HepG2 (cell line): ENCODE results near the gene TOM1L2. TPM values are rescaled to one million over a fixed set of nuclear protein-coding genes. Genes with fewer than 3 reads are reported as not detected.

ENCODE experiments used
- ATF7-NPFF ChIP-seq: sonication (generic); formaldehyde crosslinking; IDR thresholded peaks from 2 replicates; pipeline ENCODE4 v1.8.1; 2023; ENCODE audit warnings: mild to moderate bottlenecking, low read depth, missing genetic modification reagents, moderate library complexity
- CENPT ChIP-seq: sonication (generic); formaldehyde crosslinking; IDR thresholded peaks from 2 replicates; pipeline ENCODE4 v1.8.0; 2022; ENCODE audit warnings: low read depth, mild to moderate bottlenecking, moderate library complexity, missing genetic modification reagents
- HNRNPL ChIP-seq: fragments of 200-400 bp; formaldehyde crosslinking; IDR thresholded peaks from 2 replicates; pipeline ENCODE4 v1.6.1; 2017; ENCODE audit warnings: mild to moderate bottlenecking, low read depth, low read length
- NFRKB ChIP-seq: fragments of 450-650 bp; IDR thresholded peaks from 2 replicates; pipeline ENCODE4 v1.6.1; 2017
- POLR2AphosphoS2 ChIP-seq: IDR thresholded peaks from 2 replicates; pipeline ENCODE4 v1.6.1; 2011; ENCODE audit warnings: low read depth, low read length, improper control_type of control experiment
- SATB2 ChIP-seq: sonication (generic); formaldehyde crosslinking; IDR thresholded peaks from 2 replicates; pipeline ENCODE4 v1.5.0; 2020; ENCODE audit warnings: missing genetic modification reagents
- SMAD9 ChIP-seq: sonication (generic); formaldehyde crosslinking; IDR thresholded peaks from 2 replicates; pipeline ENCODE4 v1.5.1; 2020; ENCODE audit warnings: mild to moderate bottlenecking, missing genetic modification reagents
- SNAI1 ChIP-seq: sonication (generic); formaldehyde crosslinking; IDR thresholded peaks from 2 replicates; pipeline ENCODE4 v1.5.0; 2020; ENCODE audit warnings: mild to moderate bottlenecking, missing genetic modification reagents, borderline replicate concordance
- THYN1 ChIP-seq: sonication (generic); formaldehyde crosslinking; IDR thresholded peaks from 2 replicates; pipeline ENCODE4 v1.8.1; 2023; ENCODE audit warnings: low read depth, mild to moderate bottlenecking, moderate library complexity, missing genetic modification reagents, borderline replicate concordance
- TOPORS ChIP-seq: sonication (generic); formaldehyde crosslinking; IDR thresholded peaks from 2 replicates; pipeline ENCODE4 v1.8.0; 2023; ENCODE audit warnings: mild to moderate bottlenecking, missing genetic modification reagents
- TP53 ChIP-seq: sonication (generic); formaldehyde crosslinking; conservative IDR thresholded peaks from 2 replicates; pipeline ENCODE4 v1.4.0; 2020; ENCODE audit warnings: missing genetic modification reagents
- ZFP36 ChIP-seq: fragments of 150-350 bp; IDR thresholded peaks from 2 replicates; pipeline ENCODE4 v1.6.1; 2018; ENCODE audit warnings: borderline replicate concordance, low read length, low read depth; ENCODE audit not compliant: partially characterized antibody
- ZFY ChIP-seq: sonication (generic); formaldehyde crosslinking; IDR thresholded peaks from 2 replicates; pipeline ENCODE4 v1.4.0; 2020; ENCODE audit warnings: missing genetic modification reagents
- ZNF274 ChIP-seq: sonication (generic); formaldehyde crosslinking; IDR thresholded peaks from 2 replicates; pipeline ENCODE4 v1.5.1; 2020; ENCODE audit warnings: mild to moderate bottlenecking, missing genetic modification reagents
- ZNF510 ChIP-seq: sonication (generic); formaldehyde crosslinking; IDR thresholded peaks from 2 replicates; pipeline ENCODE4 v1.4.0; 2020; ENCODE audit warnings: low read depth, mild to moderate bottlenecking, missing genetic modification reagents
- polyA plus RNA-seq, 8 experiments: library from polyadenylated mRNA; depleted of rRNA in 3 of 8; stranded (reverse) in 7 of 8; unstranded in 1 of 8; fragments of >200 nt; fragmentation: Illumina TruSeq in 4 of 8; extraction: Trizol in 4 of 8; gene quantifications; 2 replicates each; pipeline versions ENCODE4 v1.2.1 to v1.2.3, GENCODE V29; 2011 to 2016; ENCODE audit warnings: low read depth in 4 of 8, missing spikeins in 1 of 8, mixed read lengths in 1 of 8; ENCODE audit not compliant: insufficient read depth in 1 of 8
- total RNA-seq, 5 experiments: library from RNA; depleted of rRNA; stranded (reverse); fragments of >200 nt; fragmentation: Illumina TruSeq; extraction: Trizol; gene quantifications; 2 replicates each; pipeline ENCODE4 v1.2.3, GENCODE V29; 2016; ENCODE audit warnings: low read depth in 1 of 5
- TF ChIP-seq, protein P1 (sequence below): sonication (generic); formaldehyde crosslinking; IDR thresholded peaks from 2 replicates; pipeline ENCODE4 v1.9.0; 2021; ENCODE audit warnings: missing genetic modification reagents, borderline replicate concordance
- TF ChIP-seq, protein P2 (sequence below): sonication (generic); formaldehyde crosslinking; IDR thresholded peaks from 2 replicates; pipeline ENCODE4 v1.4.0; 2020; ENCODE audit warnings: mild to moderate bottlenecking, missing genetic modification reagents
- TF ChIP-seq, protein P3 (sequence below): sonication (generic); formaldehyde crosslinking; IDR thresholded peaks from 2 replicates; pipeline ENCODE4 v1.5.1; 2020; ENCODE audit warnings: mild to moderate bottlenecking, missing genetic modification reagents, borderline replicate concordance
- TF ChIP-seq, protein P4 (sequence below): sonication (generic); formaldehyde crosslinking; IDR thresholded peaks from 2 replicates; pipeline ENCODE4 v1.8.0; 2022; ENCODE audit warnings: mild to moderate bottlenecking, missing genetic modification reagents; ENCODE audit not compliant: insufficient replicate concordance
- TF ChIP-seq, protein P5 (sequence below): sonication (generic); formaldehyde crosslinking; IDR thresholded peaks from 2 replicates; pipeline ENCODE4 v1.4.0; 2020; ENCODE audit warnings: missing genetic modification reagents

TOM1L2 gene
- total and polyA plus RNA-seq, 2 of the 13 experiments (the other 11 are each of a cell fraction or from before 2014, with no cell fraction given) = 4.7 to 7.4 TPM

DNA sequence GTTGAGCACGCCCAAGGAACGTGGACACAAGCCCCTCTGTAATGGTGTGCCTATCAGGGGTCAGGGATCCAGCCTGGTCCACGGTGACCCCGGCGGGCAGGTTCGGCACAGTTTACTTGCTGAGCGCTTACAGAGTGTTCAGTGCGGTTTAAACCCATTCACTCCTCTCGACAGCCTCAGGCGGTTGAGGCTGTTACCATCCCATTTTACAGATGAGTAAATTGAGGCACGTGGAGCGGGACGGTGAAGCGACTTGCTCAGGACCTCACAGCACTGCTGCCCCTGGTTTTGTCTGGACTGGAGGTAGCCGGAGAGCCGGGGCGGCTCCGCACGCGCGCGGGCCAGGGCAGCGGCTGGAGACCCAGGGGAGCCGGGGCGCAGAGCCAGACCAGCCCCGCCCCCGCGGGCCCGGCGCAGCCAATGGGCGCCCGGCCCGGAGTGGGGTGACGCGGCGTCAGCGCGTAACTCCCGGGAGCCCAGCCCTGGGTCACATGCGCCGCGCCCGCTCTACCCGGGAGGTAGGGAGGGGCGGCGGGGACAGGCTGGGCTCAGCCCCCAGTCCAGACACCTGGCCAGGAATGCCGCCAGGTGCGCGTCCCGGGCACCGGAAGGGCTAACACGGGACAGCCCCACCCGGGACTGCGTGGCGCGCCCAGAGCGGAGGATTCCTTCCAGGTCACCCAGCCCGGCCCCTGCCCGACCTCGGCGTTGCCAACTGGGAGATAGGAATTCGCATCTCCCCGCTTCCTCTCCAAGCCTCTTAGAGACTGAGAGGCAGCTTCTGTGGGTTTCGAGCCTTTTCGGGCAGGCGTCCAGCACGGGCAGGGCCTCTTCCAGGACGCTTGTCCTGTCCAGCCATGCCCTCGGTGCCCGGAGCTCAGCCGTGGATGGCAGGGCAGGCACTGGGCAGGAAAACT lies 132.2 kb downstream of the TOM1L2 start (continued):
- TF ChIP-seq, protein P1, sequence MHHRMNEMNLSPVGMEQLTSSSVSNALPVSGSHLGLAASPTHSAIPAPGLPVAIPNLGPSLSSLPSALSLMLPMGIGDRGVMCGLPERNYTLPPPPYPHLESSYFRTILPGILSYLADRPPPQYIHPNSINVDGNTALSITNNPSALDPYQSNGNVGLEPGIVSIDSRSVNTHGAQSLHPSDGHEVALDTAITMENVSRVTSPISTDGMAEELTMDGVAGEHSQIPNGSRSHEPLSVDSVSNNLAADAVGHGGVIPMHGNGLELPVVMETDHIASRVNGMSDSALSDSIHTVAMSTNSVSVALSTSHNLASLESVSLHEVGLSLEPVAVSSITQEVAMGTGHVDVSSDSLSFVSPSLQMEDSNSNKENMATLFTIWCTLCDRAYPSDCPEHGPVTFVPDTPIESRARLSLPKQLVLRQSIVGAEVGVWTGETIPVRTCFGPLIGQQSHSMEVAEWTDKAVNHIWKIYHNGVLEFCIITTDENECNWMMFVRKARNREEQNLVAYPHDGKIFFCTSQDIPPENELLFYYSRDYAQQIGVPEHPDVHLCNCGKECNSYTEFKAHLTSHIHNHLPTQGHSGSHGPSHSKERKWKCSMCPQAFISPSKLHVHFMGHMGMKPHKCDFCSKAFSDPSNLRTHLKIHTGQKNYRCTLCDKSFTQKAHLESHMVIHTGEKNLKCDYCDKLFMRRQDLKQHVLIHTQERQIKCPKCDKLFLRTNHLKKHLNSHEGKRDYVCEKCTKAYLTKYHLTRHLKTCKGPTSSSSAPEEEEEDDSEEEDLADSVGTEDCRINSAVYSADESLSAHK (CRISPR knock-in tag) = no peak
- TF ChIP-seq SATB2 (CRISPR knock-in tag) (no peak), ZFY (CRISPR knock-in tag) (no peak; the same call in none of the 2 replicates), NFRKB (no peak), THYN1 (CRISPR knock-in tag) (no peak), SNAI1 (CRISPR knock-in tag) (no peak; the same call in 1 of the 2 replicates), HNRNPL (0 out of 2 replicates have a peak, but pooled peaks have one; percentile 74), SMAD9 (CRISPR knock-in tag) (no peak), ZFP36 (no peak), POLR2AphosphoS2 (no peak; the same call in 1 of the 2 replicates), ATF7-NPFF (CRISPR knock-in tag) (peak; percentile 73), ZNF510 (CRISPR knock-in tag) (no peak), CENPT (CRISPR knock-in tag) (peak; percentile 71; the same call in 1 of the 2 replicates), ZNF274 (CRISPR knock-in tag) (no peak), TOPORS (CRISPR knock-in tag) (peak; percentile 79), TP53 (CRISPR knock-in tag) (0 out of 2 replicates have a peak, but pooled peaks have one; percentile 52)
- TF ChIP-seq, protein P2, sequence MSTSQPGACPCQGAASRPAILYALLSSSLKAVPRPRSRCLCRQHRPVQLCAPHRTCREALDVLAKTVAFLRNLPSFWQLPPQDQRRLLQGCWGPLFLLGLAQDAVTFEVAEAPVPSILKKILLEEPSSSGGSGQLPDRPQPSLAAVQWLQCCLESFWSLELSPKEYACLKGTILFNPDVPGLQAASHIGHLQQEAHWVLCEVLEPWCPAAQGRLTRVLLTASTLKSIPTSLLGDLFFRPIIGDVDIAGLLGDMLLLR (CRISPR knock-in tag) = peak; percentile 79
- TF ChIP-seq, protein P3, sequence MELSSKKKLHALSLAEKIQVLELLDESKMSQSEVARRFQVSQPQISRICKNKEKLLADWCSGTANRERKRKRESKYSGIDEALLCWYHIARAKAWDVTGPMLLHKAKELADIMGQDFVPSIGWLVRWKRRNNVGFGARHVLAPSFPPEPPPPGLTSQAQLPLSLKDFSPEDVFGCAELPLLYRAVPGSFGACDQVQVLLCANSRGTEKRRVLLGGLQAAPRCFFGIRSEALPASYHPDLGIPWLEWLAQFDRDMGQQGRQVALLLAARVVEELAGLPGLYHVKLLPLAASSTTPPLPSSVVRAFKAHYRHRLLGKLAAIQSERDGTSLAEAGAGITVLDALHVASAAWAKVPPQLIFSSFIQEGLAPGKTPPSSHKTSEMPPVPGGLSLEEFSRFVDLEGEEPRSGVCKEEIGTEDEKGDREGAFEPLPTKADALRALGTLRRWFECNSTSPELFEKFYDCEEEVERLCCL = no peak
- TF ChIP-seq, protein P4, sequence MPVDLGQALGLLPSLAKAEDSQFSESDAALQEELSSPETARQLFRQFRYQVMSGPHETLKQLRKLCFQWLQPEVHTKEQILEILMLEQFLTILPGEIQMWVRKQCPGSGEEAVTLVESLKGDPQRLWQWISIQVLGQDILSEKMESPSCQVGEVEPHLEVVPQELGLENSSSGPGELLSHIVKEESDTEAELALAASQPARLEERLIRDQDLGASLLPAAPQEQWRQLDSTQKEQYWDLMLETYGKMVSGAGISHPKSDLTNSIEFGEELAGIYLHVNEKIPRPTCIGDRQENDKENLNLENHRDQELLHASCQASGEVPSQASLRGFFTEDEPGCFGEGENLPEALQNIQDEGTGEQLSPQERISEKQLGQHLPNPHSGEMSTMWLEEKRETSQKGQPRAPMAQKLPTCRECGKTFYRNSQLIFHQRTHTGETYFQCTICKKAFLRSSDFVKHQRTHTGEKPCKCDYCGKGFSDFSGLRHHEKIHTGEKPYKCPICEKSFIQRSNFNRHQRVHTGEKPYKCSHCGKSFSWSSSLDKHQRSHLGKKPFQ (CRISPR knock-in tag) = no peak
- TF ChIP-seq, protein P5, sequence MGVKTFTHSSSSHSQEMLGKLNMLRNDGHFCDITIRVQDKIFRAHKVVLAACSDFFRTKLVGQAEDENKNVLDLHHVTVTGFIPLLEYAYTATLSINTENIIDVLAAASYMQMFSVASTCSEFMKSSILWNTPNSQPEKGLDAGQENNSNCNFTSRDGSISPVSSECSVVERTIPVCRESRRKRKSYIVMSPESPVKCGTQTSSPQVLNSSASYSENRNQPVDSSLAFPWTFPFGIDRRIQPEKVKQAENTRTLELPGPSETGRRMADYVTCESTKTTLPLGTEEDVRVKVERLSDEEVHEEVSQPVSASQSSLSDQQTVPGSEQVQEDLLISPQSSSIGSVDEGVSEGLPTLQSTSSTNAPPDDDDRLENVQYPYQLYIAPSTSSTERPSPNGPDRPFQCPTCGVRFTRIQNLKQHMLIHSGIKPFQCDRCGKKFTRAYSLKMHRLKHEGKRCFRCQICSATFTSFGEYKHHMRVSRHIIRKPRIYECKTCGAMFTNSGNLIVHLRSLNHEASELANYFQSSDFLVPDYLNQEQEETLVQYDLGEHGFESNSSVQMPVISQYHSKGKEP (CRISPR knock-in tag) = no peak; the same call in 1 of the 2 replicates
